GM19025 (cell line): ENCODE measurements around the gene ALKBH1.
"Not testable (repeated sequence)": the region's sequence is repeated elsewhere in the genome, so short reads cannot be mapped to it uniquely, and the experiment has no call there.

Source experiments
- ATAC-seq: cut with Tn5 transposase; IDR thresholded peaks from one replicate; pipeline ENCODE4 v1.9.1; 2021; ENCODE audit warnings: mild to moderate bottlenecking, low read depth, moderate library complexity; ENCODE audit not compliant: unreplicated experiment

ALKBH1 gene

GRCh38 chr14:77707724-77708408, at the start of gene ALKBH1, which contains the start of gene SLIRP:
Gene ALKBH1 (minus strand): TSS chr14:77708023. CDS start chr14:77708004, 19 bp downstream.
Gene SLIRP (plus strand): TSS chr14:77708103. CDS start chr14:77708112, 9 bp downstream.
- ATAC-seq: peak; percentile 98

GRCh38 chr14:77752799-77753516, 45.1 kb upstream of the ALKBH1 start:
- no peak for ATAC-seq

- ATAC-seq: no peak
These were observed 44.4 kb upstream of the ALKBH1 start for GRCh38 chr14:77752266-77752665.

GRCh38 chr14:77747425-77747824, 39.6 kb upstream of the ALKBH1 start:
- ATAC-seq: not testable (repeated sequence)

GRCh38 chr14:77746064-77746702, 38.4 kb upstream of the ALKBH1 start:
- ATAC-seq: no peak

GRCh38 chr14:77741438-77741837, 33.6 kb upstream of the ALKBH1 start:
- ATAC-seq: no peak

- no peak for ATAC-seq
These were observed 30.9 kb upstream of the ALKBH1 start for GRCh38 chr14:77738559-77739250.

GRCh38 chr14:77730976-77731497, 23.2 kb upstream of the ALKBH1 start:
- no peak for ATAC-seq

GRCh38 chr14:77722301-77722700, 14.5 kb upstream of the ALKBH1 start:
- no peak for ATAC-seq

- no peak for ATAC-seq
These were observed 13.6 kb upstream of the ALKBH1 start for GRCh38 chr14:77721437-77721836.

- ATAC-seq: no peak
These were observed 9.9 kb upstream of the ALKBH1 start for GRCh38 chr14:77717608-77718305.

- ATAC-seq: no peak
These were observed 7.1 kb upstream of the ALKBH1 start for GRCh38 chr14:77714926-77715325.

GRCh38 chr14:77710364-77710763, 2.5 kb upstream of the ALKBH1 start:
- ATAC-seq: no peak

GRCh38 chr14:77709412-77709811, 1.6 kb upstream of the ALKBH1 start:
- no peak for ATAC-seq

GRCh38 chr14:77708749-77709148, 926 bp upstream of the ALKBH1 start:
- ATAC-seq: no peak

- peak; percentile 3 for ATAC-seq
These were observed 484 bp downstream of the ALKBH1 start for GRCh38 chr14:77707355-77707723.

GRCh38 chr14:77691259-77691658, 16.6 kb downstream of the ALKBH1 start:
- ATAC-seq: no peak

GRCh38 chr14:77682158-77682553, 25.7 kb downstream of the ALKBH1 start:
- no peak for ATAC-seq

GRCh38 chr14:77681196-77682157, 26.3 kb downstream of the ALKBH1 start:
- no peak for ATAC-seq
